ENCODE results near the gene FAM120A.

GRCh38 chr9:93473411-93473810, 21.9 kb downstream of the FAM120A start:
- no peak for TF ChIP-seq POLR2A (IDR thresholded peaks at IDR 0.05; ENCODE audit: low read length)
- no peak for TF ChIP-seq GATA1 (IDR thresholded peaks at IDR 0.05; ENCODE audit: low read depth, low read length)
